ENCODE results near the gene CLEC18A.
"Not testable (repeated sequence)": the region's sequence is repeated elsewhere in the genome, so short reads cannot be mapped to it uniquely, and the experiment has no call there.

The CLEC18A gene

DNA sequence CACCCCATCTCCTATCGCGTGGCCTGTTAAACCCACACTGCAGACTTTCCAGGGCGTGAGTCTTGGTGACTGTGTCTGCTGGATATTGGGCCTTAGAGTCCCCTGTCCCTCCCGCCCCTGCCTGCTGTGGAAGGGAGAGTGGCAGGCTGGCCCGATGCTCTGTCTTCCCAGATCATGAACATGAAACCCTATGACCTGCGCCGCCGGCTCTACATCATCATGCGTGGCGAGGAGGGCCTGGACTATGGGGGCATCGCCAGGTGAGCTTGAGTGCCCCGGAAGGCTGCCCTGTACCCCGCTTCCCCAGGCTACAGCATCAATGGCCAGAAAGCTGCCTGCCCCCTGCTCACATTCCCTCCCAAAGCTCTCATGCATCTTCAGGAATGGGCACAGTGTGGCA, 19.5 kb upstream of the CLEC18A start:
- no peak for DNase-seq

GRCh38 chr16:69932228-69932627, 18.9 kb upstream of the CLEC18A start:
- DNase-seq = no peak

GRCh38 chr16:69932691-69933392, 18.3 kb upstream of the CLEC18A start:
- DNase-seq = no peak

GRCh38 chr16:69934044-69934443, 17.1 kb upstream of the CLEC18A start:
- DNase-seq = no peak

GRCh38 chr16:69934751-69935150, 16.4 kb upstream of the CLEC18A start:
- no peak for DNase-seq

GRCh38 chr16:69935278-69935711, 15.8 kb upstream of the CLEC18A start:
- DNase-seq = no peak

DNA sequence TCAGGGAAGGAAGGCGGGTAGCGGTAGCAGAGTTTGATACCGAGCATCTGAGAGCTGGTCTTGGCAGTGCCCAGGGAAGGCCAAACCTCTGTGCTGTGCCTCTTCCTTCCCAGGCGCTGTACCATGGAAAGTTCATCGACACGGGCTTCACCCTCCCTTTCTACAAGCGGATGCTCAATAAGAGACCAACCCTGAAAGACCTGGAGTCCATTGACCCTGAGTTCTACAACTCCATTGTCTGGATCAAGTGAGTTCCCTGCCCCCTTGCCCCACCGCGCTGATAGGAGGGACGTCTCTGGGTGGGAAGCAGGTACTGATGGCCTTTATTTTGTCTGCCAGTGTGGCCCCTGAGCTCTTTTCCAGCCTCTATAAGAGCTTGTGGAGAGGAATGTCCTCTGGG, 15.4 kb upstream of the CLEC18A start:
- no peak for DNase-seq

GRCh38 chr16:69936252-69936651, 14.9 kb upstream of the CLEC18A start:
- no peak for DNase-seq

DNA sequence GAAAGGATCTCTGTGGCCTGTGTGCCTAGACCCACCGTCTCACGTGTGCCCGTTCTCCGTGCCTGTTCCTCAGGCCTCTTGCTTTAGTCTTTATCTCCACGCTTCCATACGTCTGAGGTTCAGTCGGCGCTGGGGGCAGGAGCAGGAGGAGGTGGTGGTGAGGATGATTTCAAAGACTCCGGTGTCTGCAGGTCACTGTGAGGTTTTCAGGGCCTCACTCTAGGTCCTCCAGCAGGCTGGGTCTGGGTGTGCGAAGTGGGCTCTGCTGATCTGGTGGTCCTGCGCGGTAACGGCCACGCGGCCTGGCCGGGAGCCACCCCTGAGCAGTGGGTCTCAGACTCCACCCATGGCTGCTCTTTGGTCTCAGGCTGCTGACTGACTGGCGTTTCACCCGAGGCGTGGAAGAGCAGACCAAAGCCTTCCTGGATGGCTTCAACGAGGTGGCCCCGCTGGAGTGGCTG, 14.4 kb upstream of the CLEC18A start:
- no peak for DNase-seq

DNA sequence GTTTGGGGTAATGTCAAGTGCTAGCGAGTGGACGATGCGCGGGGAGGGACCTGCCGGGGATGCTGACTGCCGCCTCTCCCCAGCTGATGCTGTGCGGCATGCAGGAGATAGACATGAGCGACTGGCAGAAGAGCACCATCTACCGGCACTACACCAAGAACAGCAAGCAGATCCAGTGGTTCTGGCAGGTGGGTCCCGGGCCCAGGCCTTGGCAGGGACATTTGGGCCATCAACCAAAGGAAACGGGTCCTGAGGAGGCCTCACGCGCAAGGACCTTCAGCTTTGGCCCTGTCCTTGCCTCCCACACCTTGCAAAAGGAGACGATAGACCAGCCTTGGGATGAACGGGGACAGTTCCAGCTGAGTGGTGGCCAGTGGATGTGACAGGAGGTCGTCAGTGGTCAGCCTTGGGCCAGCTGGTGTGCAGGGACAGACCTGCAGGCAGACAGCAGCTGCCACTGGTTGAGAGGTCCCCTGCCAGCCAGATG, 13.6 kb upstream of the CLEC18A start:
- no peak for DNase-seq

GRCh38 chr16:69938981-69939820, 11.9 kb upstream of the CLEC18A start:
- no peak for DNase-seq

DNA sequence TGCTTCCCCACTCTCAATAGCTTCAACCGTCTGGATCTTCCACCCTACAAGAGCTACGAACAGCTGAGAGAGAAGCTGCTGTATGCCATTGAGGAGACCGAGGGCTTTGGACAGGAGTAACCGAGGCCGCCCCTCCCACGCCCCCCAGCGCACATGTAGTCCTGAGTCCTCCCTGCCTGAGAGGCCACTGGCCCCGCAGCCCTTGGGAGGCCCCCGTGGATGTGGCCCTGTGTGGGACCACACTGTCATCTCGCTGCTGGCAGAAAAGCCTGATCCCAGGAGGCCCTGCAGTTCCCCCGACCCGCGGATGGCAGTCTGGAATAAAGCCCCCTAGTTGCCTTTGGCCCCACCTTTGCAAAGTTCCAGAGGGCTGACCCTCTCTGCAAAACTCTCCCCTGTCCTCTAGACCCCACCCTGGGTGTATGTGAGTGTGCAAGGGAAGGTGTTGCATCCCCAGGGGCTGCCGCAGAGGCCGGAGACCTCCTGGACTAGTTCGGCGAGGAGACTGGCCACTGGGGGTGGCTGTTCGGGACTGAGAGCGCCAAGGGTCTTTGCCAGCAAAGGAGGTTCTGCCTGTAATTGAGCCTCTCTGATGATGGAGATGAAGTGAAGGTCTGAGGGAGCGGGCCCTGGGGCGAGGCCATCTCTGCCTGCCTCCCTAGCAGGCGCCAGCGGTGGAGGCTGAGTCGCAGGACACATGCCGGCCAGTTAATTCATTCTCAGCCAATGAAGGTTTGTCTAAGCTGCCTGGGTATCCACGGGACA, 11.1 kb upstream of the CLEC18A start:
- DNase-seq = no peak

DNA sequence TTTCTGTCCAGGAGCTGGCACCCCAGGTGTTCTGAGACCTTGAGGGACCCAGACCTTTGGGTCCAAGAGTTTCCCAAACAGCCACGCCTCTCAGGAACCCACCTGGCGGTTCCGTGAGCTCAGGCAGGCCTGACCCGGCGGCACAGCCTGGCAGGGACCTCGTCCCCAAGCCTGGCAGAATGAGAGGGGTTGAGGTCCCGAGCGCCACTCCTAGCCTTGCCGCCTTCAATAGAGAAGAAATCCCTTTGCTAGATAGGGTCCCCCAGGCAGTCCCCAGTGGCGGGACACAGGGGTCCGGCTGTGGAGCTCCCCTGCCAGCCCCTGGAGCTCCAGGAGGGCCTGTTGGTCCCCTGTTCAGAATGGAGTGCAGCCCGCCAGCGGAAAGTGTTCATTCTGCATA, 10.5 kb upstream of the CLEC18A start:
- no peak for DNase-seq

- no peak for DNase-seq
Observed at GRCh38 chr16:69941251-69942098, 9.7 kb upstream of the CLEC18A start.

DNA sequence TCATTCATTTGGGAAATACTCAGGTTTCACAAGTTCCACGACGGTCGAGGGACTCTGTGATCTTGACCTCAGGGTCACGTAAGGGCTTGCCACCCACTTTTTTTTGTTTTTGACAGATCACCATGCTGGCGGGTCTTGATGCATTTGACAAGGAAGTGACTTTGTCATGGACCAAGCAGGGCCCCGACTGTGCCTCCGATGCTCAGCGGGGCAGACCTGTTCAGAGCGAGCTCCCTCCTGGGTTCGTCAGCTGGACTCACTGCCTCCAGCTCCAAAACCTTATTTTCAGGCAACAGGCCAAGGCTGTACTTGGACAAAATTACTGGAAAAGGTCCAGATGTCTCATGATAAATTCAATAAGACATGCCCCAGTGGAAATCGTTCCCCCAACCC, 9.0 kb upstream of the CLEC18A start:
- no peak for DNase-seq

- DNase-seq = no peak
Observed at GRCh38 chr16:69942627-69943170, 8.4 kb upstream of the CLEC18A start.

DNA sequence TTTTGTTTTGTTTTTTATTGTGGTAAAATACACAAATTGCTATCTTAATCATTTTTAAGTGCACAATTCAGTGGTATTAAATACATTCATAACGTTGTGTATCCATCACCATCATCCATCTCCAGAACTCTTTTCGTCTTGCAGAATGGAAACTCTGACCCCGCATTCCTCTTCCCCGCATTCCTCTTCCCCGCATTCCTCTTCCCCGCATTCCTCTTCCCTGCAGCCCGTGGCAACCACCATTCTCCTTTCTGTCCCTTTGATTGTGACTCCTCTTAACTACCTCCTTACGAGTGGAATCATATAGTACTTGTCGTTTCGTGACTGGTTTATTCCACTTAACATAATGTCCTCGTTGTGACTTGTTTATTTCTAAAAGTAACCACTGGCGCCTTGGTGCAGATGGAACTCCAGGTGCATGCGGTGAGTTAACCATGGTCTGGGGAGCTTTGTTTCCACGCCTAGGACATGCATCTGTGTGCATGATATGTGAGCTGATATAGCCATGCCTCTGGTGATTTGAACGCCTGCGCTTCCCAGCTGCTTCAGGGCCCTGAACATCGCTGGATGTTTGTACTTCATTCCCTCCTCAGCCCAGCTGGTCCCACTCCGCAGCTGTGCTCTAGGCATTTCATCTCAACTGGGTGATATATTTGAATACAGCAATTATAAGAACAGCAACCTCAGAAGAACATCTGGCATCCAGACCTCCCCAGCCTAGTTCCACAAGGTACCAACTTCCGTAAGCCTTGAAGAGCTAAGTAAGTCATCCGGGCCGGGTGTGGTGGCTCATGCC, 7.7 kb upstream of the CLEC18A start:
- DNase-seq = not testable (repeated sequence)

DNA sequence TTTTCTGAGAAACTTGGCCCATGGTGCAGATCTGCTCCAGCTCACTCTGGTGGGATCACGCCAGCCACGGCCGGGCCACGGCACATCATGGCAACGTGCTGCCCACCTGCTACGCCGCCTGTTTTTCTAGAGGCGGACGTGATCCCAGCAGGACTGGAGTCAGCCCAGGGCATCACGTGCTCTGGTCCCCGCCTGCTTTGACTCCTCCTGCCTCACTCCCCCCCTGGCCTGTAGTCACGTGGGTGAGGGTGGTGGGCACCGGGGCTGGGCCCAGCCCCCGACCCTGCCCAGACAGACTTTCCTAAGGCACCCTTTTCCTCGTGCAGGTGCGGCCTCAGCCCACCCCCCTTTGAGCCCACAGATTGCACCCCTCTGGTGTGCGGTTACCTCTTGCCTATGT, 723 bp upstream of the CLEC18A start:
- DNase-seq = not testable (repeated sequence)

- not testable (repeated sequence) for DNase-seq
Observed at GRCh38 chr16:69951672-69952031, 518 bp downstream of the CLEC18A start.

DNA sequence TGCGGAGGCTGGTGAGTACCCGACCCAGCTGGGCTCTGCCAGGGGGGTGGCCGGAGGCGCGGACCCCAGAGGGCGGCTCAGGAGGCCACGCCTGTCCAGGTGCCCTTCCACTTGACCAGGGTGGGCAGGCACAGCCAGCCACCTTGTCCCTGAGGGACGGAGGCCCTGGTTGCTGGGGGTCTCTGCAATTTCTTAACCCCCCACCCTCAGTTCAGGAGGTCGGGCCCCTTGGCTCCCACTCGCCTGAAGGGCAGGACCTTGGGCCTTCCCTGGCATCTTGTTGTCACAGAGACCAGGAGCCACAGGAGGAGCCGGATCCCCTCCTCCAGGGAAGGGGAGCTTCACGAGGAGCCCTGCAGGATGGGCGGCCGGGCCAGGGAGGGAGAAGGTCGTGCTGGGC, 982 bp downstream of the CLEC18A start:
- not testable (repeated sequence) for DNase-seq

Data from DMS153 (cell line).